GM20000 (cell line): Measurements from ENCODE around the gene AP2A1.

Experiments used
- DNase-seq: peaks from one replicate; pipeline ENCODE4 v3.0.0; 2012; ENCODE audit warnings: low spot score
- CTCF ChIP-seq: IDR thresholded peaks from 2 replicates; pipeline ENCODE4 v1.5.1; 2012; ENCODE audit warnings: mild to moderate bottlenecking, control low read depth; ENCODE audit errors: extremely low read depth, missing control alignments

Gene AP2A1

GRCh38 chr19:49854378-49855263, 87.8 kb downstream of the AP2A1 start:
- TF ChIP-seq CTCF = no peak
- DNase-seq = no peak

- no peak for DNase-seq
- no peak for TF ChIP-seq CTCF
Measured at GRCh38 chr19:49855277-49855675, 88.5 kb downstream of the AP2A1 start.

- no peak for TF ChIP-seq CTCF
- DNase-seq = no peak
Measured at GRCh38 chr19:49855676-49856573, 89.1 kb downstream of the AP2A1 start.

GRCh38 chr19:49856574-49857021, 89.8 kb downstream of the AP2A1 start:
- DNase-seq = no peak
- TF ChIP-seq CTCF = no peak
